Neural progenitor cell (in vitro differentiated cells): ENCODE measurements around the gene C3orf52. TPM values are rescaled to one million over a fixed set of nuclear protein-coding genes. Genes with fewer than 3 reads are reported as not detected.

Experiments
- DNase-seq: peaks from one replicate; pipeline ENCODE4 v3.0.0-alpha.2; 2016; ENCODE audit warnings: low spot score
- H2AFZ ChIP-seq: fragments of 200-600 bp; sonication (generic); replicated peaks from 2 replicates; pipeline ENCODE4 v1.6.1; 2016; ENCODE audit warnings: antibody characterized with exemption
- H3F3A ChIP-seq: fragments of 200-600 bp; sonication (generic); 2 replicates; pipeline ENCODE4 v1.6.1; 2016; ENCODE audit warnings: antibody characterized with exemption, low read depth
- H3K27ac ChIP-seq: fragments of 200-600 bp; sonication (generic); 2 replicates; pipeline ENCODE4 v1.5.1; 2016; ENCODE audit warnings: mild to moderate bottlenecking
- H3K27me3 ChIP-seq: fragments of 200-600 bp; sonication (generic); 2 replicates; pipeline ENCODE4 v1.6.1; 2016; ENCODE audit warnings: mild to moderate bottlenecking, moderate library complexity
- H3K36me3 ChIP-seq: fragments of 200-600 bp; sonication (generic); 2 replicates; pipeline ENCODE4 v1.5.1; 2016
- H3K4me1 ChIP-seq: fragments of 200-600 bp; sonication (generic); 2 replicates; pipeline ENCODE4 v1.6.1; 2016; ENCODE audit warnings: mixed run types
- H3K4me2 ChIP-seq: fragments of 200-600 bp; sonication (generic); 2 replicates; pipeline ENCODE4 v1.6.1; 2016
- H3K4me3 ChIP-seq: fragments of 200-600 bp; sonication (generic); 2 replicates; pipeline ENCODE4 v1.5.1; 2016
- H3K79me2 ChIP-seq: fragments of 200-600 bp; sonication (generic); 2 replicates; pipeline ENCODE4 v1.6.1; 2016; ENCODE audit warnings: low read depth
- H3K9ac ChIP-seq: fragments of 200-600 bp; sonication (generic); 2 replicates; pipeline ENCODE4 v1.6.1; 2016
- H3K9me3 ChIP-seq: fragments of 200-600 bp; sonication (generic); 2 replicates; pipeline ENCODE4 v1.5.1; 2016; ENCODE audit warnings: low read depth
- H4K20me1 ChIP-seq: fragments of 200-600 bp; sonication (generic); 2 replicates; pipeline ENCODE4 v1.6.1; 2016; ENCODE audit warnings: low read depth
- H3K27ac Mint-ChIP-seq: 3 replicates; pipeline ENCODE4 v1.8.0; 2021; ENCODE audit warnings: mixed read lengths
- H3K27me3 Mint-ChIP-seq: 2 replicates; pipeline ENCODE4 v1.8.0; 2022; ENCODE audit warnings: low read depth, mild to moderate bottlenecking, inconsistent platforms, moderate library complexity, mixed read lengths; ENCODE audit not compliant: insufficient read depth
- H3K36me3 Mint-ChIP-seq: 3 replicates; pipeline ENCODE4 v1.8.0; 2021; ENCODE audit warnings: mixed read lengths
- H3K4me1 Mint-ChIP-seq: 3 replicates; pipeline ENCODE4 v1.8.0; 2021; ENCODE audit warnings: mixed read lengths
- H3K4me3 Mint-ChIP-seq: 3 replicates; pipeline ENCODE4 v1.8.0; 2021; ENCODE audit warnings: mild to moderate bottlenecking, moderate library complexity, mixed read lengths
- H3K9me3 Mint-ChIP-seq: 3 replicates; pipeline ENCODE4 v1.8.0; 2020; ENCODE audit warnings: mixed read lengths
- EZH2 ChIP-seq: fragments of 200-600 bp; sonication (generic); IDR thresholded peaks from 2 replicates; pipeline ENCODE4 v1.6.1; 2017; ENCODE audit warnings: antibody characterized with exemption, mild to moderate bottlenecking, moderate library complexity
- EZH2phosphoT487 ChIP-seq: fragments of 200-600 bp; sonication (generic); IDR thresholded peaks from 2 replicates; pipeline ENCODE4 v1.6.1; 2017; ENCODE audit warnings: antibody characterized with exemption
- total RNA-seq: library from RNA; depleted of rRNA; stranded (reverse); fragments of >200 nt; gene quantifications from 2 replicates; pipeline ENCODE4 v1.2.3, GENCODE V29; 2015; ENCODE audit warnings: low replicate concordance
- TF ChIP-seq, protein P1 (sequence below): fragments of 200-600 bp; sonication (generic); IDR thresholded peaks from 2 replicates; pipeline ENCODE4 v1.5.1; 2017; ENCODE audit warnings: antibody characterized with exemption, mild to moderate bottlenecking

The C3orf52 gene
- total RNA-seq, 1 donor from 2014 or later = 4.9 TPM

DNA sequence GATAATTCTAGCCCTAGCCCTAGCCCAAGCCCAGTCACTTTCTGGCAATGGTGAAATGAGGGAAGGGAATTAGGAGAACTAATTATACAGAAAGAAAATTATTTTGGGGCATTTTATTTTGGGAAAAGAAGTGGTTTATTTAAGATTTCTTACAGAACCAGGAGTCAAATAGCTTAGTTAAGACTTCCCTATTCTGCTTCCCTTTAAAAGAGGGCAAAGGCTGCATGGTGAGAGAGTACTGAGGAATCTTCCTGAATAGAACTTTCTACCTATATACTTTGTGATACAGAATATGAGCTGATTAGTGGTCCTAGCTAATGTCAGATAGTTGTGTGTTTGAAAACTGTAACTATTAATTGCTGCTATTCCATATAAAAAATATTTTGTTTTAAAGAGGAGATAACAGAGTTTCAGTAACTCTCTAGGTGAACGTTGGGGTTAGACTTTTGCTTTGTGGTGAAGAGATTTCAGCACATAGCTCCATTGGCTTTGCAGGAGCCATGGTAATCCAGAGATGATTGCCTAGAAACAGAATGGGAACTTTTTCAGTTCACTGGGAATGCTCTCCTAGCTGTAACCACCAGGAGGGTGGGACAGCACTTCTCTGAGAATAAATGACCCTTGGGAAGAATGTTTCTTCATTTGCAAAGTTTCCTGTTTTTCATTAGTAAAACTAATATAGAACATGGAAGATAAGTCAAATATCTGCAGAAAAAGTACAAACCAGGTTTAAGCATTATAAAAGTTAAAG is 52.2 kb downstream of the C3orf52 start:
- peaks cover 29% of the 10 kb centered on the region for H3K4me1 ChIP-seq
- H3K27ac Mint-ChIP-seq = peak overlapping the region; percentile 32
- H3K9me3 Mint-ChIP-seq = peaks cover 2% of the 10 kb centered on the region
- H3K4me3 Mint-ChIP-seq = no peak overlapping the region
- H3K79me2 ChIP-seq = no peaks in the 10 kb centered on the region
- no peaks in the 10 kb centered on the region for H3K27me3 ChIP-seq
- no peaks in the 10 kb centered on the region for H4K20me1 ChIP-seq
- H2AFZ ChIP-seq = no peak overlapping the region
- no peaks in the 10 kb centered on the region for H3K9me3 ChIP-seq
- H3K4me2 ChIP-seq = peak overlapping the region; percentile 45
- H3K27ac ChIP-seq = peak overlapping the region; percentile 13
- H3F3A ChIP-seq = peaks cover 33% of the 10 kb centered on the region
- no peaks in the 10 kb centered on the region for H3K27me3 Mint-ChIP-seq
- H3K4me3 ChIP-seq = no peak overlapping the region
- peaks cover 36% of the 10 kb centered on the region for H3K4me1 Mint-ChIP-seq
- no peaks in the 10 kb centered on the region for H3K36me3 ChIP-seq
- DNase-seq = peak; percentile 9
- H3K9ac ChIP-seq = no peak overlapping the region
- no peaks in the 10 kb centered on the region for H3K36me3 Mint-ChIP-seq
- TF ChIP-seq, protein P1, sequence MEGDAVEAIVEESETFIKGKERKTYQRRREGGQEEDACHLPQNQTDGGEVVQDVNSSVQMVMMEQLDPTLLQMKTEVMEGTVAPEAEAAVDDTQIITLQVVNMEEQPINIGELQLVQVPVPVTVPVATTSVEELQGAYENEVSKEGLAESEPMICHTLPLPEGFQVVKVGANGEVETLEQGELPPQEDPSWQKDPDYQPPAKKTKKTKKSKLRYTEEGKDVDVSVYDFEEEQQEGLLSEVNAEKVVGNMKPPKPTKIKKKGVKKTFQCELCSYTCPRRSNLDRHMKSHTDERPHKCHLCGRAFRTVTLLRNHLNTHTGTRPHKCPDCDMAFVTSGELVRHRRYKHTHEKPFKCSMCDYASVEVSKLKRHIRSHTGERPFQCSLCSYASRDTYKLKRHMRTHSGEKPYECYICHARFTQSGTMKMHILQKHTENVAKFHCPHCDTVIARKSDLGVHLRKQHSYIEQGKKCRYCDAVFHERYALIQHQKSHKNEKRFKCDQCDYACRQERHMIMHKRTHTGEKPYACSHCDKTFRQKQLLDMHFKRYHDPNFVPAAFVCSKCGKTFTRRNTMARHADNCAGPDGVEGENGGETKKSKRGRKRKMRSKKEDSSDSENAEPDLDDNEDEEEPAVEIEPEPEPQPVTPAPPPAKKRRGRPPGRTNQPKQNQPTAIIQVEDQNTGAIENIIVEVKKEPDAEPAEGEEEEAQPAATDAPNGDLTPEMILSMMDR = peak; percentile 21
- TF ChIP-seq EZH2phosphoT487 = no peak

DNA sequence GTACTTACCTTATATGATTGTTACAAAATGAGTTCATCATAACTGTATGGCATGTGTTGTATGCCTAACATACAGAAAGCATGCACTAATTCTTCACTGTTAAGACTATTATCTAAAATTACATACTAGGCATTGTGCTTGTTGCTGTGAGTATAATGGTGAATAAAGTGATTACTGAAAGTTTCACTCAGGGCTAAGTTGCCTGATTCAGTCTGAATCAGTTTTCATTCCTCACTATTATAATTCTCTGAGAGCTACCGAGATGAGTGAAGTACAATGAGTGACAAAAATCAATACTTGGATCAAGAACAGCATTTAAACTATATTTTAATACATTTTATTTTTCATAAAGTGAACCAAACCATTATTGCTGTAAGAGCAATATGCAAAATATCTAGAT is 54.4 kb downstream of the C3orf52 start:
- peaks cover 11% of the 10 kb centered on the region for H3K9me3 Mint-ChIP-seq
- Histone ChIP-seq H3K36me3 (no peaks in the 10 kb centered on the region), H4K20me1 (no peaks in the 10 kb centered on the region), H3K79me2 (no peaks in the 10 kb centered on the region), H3K9ac (no peak overlapping the region), H3K4me3 (no peak overlapping the region), H3K4me1 (peaks cover 29% of the 10 kb centered on the region), H3K4me2 (no peak overlapping the region), H3K27ac (no peak overlapping the region), H2AFZ (no peak overlapping the region), H3F3A (peaks cover 31% of the 10 kb centered on the region), H3K27me3 (no peaks in the 10 kb centered on the region), H3K9me3 (no peaks in the 10 kb centered on the region)
- peaks cover 34% of the 10 kb centered on the region for H3K4me1 Mint-ChIP-seq
- TF ChIP-seq EZH2phosphoT487 (no peak), EZH2 (no peak)
- TF ChIP-seq, protein P1 = no peak
- H3K27me3 Mint-ChIP-seq = no peaks in the 10 kb centered on the region
- no peak overlapping the region for H3K27ac Mint-ChIP-seq
- H3K4me3 Mint-ChIP-seq = no peak overlapping the region
- no peak for DNase-seq
- H3K36me3 Mint-ChIP-seq = no peaks in the 10 kb centered on the region

DNA sequence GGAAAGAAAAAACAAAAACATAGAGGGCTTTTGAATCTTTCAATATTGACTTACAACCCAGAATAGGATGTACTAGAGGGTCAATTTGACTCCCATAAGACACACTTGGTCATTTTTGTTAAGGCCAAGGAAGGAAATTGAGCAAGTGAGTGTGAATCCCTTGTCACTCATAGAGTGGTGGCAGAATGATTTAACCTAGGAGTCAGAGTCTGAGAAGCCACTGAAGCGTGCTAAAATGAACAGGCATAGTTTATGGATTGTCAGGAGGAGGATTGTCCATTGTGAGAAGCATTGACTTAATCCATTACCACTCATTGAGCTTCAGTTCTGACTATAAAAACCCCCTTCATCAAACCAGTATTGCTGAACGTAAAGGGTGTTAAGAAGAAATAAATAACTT is 55.1 kb downstream of the C3orf52 start:
- no peak overlapping the region for H3K4me2 ChIP-seq
- no peaks in the 10 kb centered on the region for H4K20me1 ChIP-seq
- peaks cover 27% of the 10 kb centered on the region for H3K4me1 Mint-ChIP-seq
- no peak overlapping the region for H3K9ac ChIP-seq
- no peaks in the 10 kb centered on the region for H3K79me2 ChIP-seq
- H3K27me3 Mint-ChIP-seq = no peaks in the 10 kb centered on the region
- no peak overlapping the region for H3K4me3 ChIP-seq
- peaks cover 11% of the 10 kb centered on the region for H3K9me3 Mint-ChIP-seq
- H3K27ac ChIP-seq = no peak overlapping the region
- no peak overlapping the region for H3K4me3 Mint-ChIP-seq
- no peaks in the 10 kb centered on the region for H3K9me3 ChIP-seq
- no peaks in the 10 kb centered on the region for H3K36me3 Mint-ChIP-seq
- H3K4me1 ChIP-seq = peaks cover 24% of the 10 kb centered on the region
- no peaks in the 10 kb centered on the region for H3K36me3 ChIP-seq
- no peak overlapping the region for H2AFZ ChIP-seq
- H3K27ac Mint-ChIP-seq = no peak overlapping the region
- TF ChIP-seq EZH2phosphoT487 (no peak), EZH2 (no peak)
- TF ChIP-seq, protein P1 = no peak
- DNase-seq = no peak
- H3F3A ChIP-seq = peaks cover 24% of the 10 kb centered on the region
- H3K27me3 ChIP-seq = no peaks in the 10 kb centered on the region
